SK-N-SH treated with all-trans-retinoic acid at 6 μM for 48 hours (cell line): Measurements from ENCODE around the gene MAP2K6.

Experiments used
- ARNTL ChIP-seq: fragments of 450-650 bp; formaldehyde crosslinking; IDR thresholded peaks from 2 replicates; pipeline ENCODE4 v1.5.0; 2020; ENCODE audit warnings: low read depth, mild to moderate bottlenecking, moderate library complexity, borderline replicate concordance
- ISL1 ChIP-seq: fragments of 250-450 bp; sonication (Bioruptor Pico); IDR thresholded peaks from 2 replicates; pipeline ENCODE4 v2.1.2; 2022; ENCODE audit warnings: mild to moderate bottlenecking, moderate library complexity
- PATZ1 ChIP-seq: fragments of 250-450 bp; sonication (Bioruptor Pico); IDR thresholded peaks from 2 replicates; pipeline ENCODE4 v1.8.0; 2020; ENCODE audit warnings: mild to moderate bottlenecking, moderate library complexity, borderline replicate concordance
- RARB ChIP-seq: fragments of 250-450 bp; sonication (Bioruptor Pico); IDR thresholded peaks from 2 replicates; pipeline ENCODE4 v1.8.0; 2021; ENCODE audit warnings: mild to moderate bottlenecking, moderate library complexity
- TCF4 ChIP-seq: fragments of 250-450 bp; sonication (Bioruptor Pico); IDR thresholded peaks from 2 replicates; pipeline ENCODE4 v1.8.0; 2021; ENCODE audit warnings: mild to moderate bottlenecking, moderate library complexity, borderline replicate concordance
- ZC3H10 ChIP-seq: fragments of 250-450 bp; sonication (Bioruptor Pico); IDR thresholded peaks from 2 replicates; pipeline ENCODE4 v1.5.1; 2021; ENCODE audit warnings: mild to moderate bottlenecking, moderate library complexity
- ZFP3 ChIP-seq: fragments of 250-450 bp; sonication (Bioruptor Pico); IDR thresholded peaks from 2 replicates; pipeline ENCODE4 v1.5.0; 2020; ENCODE audit warnings: mild to moderate bottlenecking, moderate library complexity
- ZNF565 ChIP-seq: fragments of 450-650 bp; formaldehyde crosslinking; conservative IDR thresholded peaks from 2 replicates; pipeline ENCODE4 v1.5.0; 2020; ENCODE audit warnings: low read depth, mild to moderate bottlenecking, moderate library complexity

GRCh38 chr17:69405096-69405495 lies 9.4 kb upstream of the MAP2K6 start:
- TF ChIP-seq ZNF565 (CRISPR knock-in tag) (no peak), ARNTL (CRISPR knock-in tag) (no peak), ZFP3 (CRISPR knock-in tag) (no peak), ISL1 (CRISPR knock-in tag) (no peak), RARB (no peak), TCF4 (CRISPR knock-in tag) (no peak), PATZ1 (CRISPR knock-in tag) (no peak), ZC3H10 (CRISPR knock-in tag) (no peak)
